ENCODE measurements around the gene GALNT17.
"Not testable (repeated sequence)": the region's sequence is repeated elsewhere in the genome, so short reads cannot be mapped to it uniquely, and the experiment has no call there.

GALNT17 gene

GRCh38 chr7:71710442-71710841 lies 578.5 kb downstream of the GALNT17 start:
- no peak for DNase-seq

DNA sequence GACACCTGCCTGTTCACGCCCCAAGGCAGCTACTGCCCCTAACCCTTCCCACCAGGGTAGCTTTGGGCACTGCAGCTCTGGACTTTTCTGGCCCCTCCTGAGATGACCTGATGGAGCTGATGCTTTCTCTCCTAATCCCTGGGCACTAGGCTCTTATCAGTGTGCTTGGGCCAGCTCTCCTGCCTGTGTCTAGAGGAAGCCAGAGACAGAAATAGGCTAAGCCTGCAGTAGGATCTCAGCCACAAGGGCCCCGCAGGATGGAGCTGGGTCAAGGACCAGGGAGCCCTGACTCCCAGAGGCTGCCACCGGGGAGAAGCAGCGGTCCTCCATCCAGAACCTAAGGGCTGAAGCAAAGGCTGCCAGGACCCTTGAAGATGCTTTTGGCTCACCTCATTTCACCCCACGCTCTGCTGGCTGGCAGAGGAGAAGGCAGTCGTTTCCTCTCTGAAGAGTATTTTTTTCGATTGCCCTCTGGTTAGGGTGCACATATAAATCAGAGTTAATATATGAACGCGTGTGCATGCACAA lies 580.8 kb downstream of the GALNT17 start:
- DNase-seq, result no peak

DNA sequence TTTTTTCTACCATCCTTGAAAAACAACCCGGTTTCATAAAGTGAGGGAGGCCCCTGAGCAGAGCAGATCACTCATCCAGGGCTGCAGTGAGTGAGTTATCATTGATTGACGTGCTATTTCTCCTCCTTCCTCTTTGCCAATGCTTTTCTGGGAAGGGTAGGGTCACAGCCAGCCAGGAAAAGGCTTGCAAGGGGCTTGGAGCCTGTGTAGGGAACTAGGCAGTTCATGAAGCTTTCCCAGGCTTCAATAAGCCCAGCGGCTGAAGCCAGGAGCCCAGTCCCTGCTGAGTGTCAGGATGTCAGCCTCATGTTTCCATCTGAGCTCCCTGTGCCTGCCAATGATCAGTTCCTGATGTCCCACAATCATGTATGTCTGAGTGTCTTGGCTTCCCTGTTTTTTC lies 584.7 kb downstream of the GALNT17 start:
- DNase-seq, result no peak

- no peak for DNase-seq
Measured at GRCh38 chr7:71718563-71718962, 586.6 kb downstream of the GALNT17 start.

- no peak for DNase-seq
Measured at GRCh38 chr7:71721742-71722141, 589.8 kb downstream of the GALNT17 start.

GRCh38 chr7:71723859-71724258 lies 591.9 kb downstream of the GALNT17 start:
- no peak for DNase-seq

DNA sequence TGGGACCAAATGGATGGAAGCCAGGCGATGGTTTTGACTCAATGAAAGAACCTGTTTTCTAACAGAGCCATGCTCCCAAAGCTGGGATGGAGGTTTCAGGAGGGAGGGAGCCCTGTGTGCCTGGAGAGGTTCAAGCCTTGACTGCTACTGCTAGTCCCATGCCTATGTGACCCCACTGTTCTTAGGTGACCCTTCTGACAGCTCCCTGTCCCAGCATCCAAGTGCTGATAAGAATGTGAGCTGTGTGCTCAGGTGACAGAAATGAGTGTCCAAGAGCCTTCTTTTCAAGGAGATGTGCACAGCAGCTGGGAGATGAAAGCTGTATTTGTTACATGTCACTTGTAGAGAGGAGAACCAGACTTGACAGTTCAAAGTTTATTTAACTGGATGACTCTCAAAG lies 595.4 kb downstream of the GALNT17 start:
- DNase-seq, result no peak

DNA sequence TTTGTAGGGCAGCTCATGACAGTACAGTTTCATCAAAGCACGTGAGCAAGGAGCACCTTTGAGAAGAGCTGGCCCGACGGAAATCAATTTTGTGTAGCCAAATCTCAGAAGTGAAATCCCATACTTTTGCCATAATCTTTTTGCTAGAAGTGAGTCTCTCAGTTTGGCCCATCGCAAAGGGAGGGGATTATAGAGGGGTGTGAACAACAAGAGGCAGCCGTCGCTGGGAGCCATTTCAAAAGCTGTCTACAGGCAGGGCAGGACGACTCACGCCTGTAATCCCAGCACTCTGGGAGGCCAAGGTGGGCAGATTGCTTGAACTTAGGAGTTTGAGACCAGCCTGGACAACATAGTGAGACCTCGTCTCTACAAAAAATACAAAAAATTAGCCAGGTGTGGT lies 599.8 kb downstream of the GALNT17 start:
- no peak for DNase-seq

DNA sequence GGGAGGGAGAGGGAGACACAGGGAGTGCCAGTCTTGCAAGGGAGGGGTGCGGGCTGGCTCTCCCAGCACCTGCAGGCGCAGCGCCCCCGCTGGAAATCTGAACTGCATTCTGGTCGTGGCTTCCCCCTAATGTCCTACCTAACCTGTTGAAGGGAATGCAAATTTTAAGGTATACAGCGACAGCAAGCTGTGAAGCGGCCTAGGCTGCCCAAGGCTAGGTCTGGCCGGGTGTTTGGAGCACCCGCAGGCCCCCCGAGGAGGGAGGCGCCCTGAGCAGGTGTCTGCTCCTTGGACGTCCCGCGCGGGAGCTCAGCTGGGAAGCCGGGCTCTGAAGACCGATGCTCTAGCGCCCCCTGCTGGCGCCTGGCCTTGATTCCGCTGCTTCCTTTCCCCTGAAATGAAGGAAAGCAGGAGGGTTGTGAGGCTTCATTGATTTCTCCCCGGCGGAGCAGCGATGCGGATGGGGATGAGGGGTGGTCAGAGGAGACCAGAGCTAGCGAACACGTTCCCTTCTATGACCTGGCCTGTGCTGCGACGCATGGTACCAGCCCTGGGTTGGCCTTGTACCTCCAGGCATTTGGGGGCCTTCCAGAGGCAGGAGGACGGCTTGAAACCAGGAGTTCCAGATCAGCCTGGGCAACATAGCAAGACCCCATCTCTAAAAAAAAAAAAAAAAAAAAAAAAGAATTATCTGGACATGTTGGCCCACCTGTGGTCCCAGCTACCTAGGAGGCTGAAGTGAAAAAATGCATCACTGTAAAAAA lies 601.3 kb downstream of the GALNT17 start:
- peak; percentile 58 for DNase-seq

DNA sequence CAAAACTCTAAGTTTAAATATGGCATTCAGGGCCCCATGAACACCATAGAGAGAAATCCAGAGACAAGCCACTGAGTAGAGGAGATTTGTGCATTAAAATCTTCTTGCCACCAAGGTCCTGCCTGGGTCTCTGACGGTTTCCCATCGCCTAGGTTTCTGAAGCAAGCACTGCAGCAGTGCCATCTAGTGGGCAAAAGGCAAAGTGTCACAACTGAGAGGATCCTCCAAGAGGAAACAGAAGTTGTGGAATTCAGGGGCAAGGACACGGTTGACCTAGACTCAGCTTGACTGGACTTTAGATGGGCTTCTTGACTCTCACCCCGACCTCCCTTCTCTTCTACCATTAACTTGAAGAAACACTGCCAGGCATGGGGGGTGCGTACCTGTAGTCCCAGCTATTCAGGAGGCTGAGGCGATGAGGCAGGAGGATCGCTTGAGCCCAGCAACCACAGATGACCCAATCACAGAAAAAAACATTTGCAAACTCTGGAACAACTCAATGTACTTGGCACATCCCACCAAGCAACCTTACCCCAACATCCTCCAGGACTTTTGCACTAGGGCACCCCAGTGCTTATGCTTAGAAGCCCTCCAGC lies 604.1 kb downstream of the GALNT17 start:
- peak; percentile 6 for DNase-seq

- DNase-seq, result not testable (repeated sequence)
Measured at GRCh38 chr7:71737931-71738540, 606.1 kb downstream of the GALNT17 start.

DNA sequence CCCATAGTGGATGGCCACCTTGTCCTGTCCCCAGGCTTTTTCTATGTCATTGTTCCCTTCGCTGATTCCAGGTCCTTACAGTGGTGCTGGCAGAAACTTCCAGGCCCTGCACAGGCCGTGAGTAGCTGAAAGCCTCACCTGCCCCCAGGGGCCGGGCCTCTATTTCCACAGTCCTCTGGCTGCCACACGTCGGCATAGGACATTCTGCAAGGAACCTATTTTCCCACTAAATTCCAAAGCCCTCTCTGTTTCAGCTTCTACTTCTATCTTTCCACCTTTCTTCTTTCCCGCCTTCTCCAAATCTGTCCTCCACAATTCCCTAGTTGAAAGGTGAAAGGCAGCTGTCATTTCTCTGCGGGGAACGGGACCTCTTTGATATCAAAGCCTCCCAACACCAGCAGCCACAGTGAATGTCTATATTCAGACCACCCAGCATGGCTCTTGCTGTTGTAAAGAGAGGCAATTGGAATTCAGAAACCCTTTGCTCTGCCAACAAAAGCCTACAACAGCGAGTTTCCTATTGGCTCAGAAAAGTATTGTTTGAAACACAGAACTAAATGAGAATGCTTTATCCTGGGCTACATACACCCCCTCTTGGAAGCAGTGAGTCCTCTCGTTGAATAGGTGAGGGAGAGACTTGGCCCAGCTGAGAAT lies 607.7 kb downstream of the GALNT17 start:
- no peak for DNase-seq

- no peak for DNase-seq
Measured at GRCh38 chr7:71740174-71740560, 608.2 kb downstream of the GALNT17 start.

- DNase-seq, result no peak
Measured at GRCh38 chr7:71746006-71746405, 614.1 kb downstream of the GALNT17 start.

GRCh38 chr7:71750290-71750689 lies 618.3 kb downstream of the GALNT17 start:
- no peak for DNase-seq

DNA sequence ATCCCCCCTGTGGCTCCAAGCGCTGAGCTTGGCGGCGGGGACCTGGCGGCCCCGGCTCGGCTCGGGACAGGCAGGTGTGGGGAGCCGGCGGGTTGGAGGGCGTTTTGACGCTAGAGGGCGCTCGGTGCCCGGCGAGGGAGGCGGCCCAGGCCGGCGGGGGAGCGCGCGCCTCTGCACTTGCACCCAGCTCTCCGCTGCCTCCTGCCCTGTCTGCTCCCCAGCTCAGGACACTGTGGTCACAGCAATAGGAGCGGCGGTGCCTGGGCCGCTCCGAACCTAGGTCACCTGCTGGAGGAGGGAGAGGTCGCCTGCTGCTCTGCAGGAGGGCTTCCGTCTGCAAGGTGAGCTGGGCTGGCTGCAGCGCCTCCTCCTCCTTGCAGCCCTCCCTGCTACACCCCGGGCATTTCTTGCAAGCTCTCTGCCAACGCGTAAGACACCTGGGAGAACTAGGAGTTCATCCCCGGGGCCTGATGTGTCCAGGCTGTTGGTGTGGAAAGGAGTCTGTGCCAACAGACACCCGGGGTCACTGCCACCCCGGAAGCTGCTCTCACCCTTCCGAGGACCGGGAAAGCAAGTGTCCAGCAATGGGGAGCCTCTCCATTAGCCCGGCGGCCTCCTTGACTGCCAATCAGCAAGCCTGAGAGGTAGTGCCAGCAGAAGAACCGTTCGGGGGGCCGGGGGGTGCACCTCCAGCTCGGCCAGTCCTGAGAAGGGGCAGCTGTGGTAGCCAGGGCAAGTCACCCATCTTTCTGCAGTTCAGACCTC lies 620.4 kb downstream of the GALNT17 start:
- peak; percentile 5 for DNase-seq

DNA sequence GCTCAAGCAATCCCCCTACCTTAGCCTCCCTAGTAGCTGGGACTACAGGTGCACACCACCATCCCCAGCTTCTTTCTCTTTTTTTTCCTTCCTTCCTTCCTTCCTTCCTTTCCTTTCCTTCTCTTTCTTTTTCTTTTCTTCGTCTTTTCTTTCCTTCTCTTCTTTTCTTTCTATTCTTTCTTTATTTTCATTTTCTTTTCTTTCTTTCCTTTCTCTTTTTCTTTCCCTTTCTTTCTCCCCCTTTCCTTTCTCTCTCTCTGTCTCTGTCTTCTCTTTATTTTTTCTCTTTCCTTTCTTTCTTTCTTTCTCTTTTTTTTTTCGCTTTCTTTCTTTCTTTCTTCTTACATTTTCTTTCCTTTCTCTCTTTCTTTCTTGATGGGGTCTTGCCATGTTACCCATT lies 621.3 kb downstream of the GALNT17 start:
- no peak for DNase-seq

DNA sequence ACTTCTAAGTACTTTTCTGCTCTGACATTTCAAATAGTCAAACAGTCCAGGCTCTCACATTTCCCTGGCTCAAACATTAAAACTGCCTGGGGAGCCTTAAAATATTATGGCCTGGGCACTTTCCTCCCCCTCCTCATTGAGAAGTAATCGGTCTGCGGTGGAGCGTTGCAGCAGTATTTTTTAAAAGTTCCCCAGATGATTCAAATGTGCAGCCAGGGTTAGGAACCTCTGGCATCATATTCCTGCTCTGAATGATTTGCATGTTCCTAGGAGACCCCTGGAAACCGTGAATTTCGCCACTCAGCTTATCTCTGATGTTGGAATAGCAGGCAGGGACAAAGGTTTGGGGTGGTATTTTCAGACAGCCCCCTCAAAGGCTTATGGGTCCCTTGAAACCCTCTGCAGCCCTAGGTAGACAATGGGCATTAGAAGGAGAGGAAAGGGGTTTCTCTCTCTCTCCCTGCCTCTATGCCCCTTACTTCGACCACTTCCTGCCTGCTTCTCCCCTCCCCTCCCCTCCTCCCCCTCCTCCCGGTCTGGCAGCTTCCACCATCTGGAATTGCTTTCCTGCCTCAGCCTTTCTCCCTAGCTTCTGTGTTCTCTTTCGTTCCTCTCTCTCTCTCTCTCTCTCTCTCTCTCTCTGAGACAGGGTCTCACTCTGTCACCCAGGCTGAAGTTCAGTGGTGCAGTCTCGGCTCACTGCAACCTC lies 622.2 kb downstream of the GALNT17 start:
- DNase-seq, result no peak

DNA sequence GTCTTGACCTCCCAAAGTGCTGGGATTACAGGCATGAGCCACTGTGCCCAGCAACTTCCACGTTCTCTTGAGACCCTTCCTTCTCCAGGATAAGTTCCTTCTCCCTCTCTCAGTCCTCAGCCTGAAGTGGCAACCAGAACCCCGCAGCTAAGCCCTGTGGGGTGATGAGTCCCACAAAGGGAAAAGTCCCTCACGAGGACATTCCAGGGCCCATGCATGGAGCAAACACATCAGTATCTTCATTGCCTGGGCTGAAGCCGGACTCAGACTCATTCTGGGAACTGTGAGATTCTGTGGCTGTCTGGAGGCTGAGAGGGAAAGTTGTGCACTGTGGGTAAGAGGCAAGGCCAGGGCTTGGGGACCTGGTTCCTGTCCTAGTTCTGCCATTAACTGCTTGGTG lies 622.9 kb downstream of the GALNT17 start:
- DNase-seq, result no peak

DNA sequence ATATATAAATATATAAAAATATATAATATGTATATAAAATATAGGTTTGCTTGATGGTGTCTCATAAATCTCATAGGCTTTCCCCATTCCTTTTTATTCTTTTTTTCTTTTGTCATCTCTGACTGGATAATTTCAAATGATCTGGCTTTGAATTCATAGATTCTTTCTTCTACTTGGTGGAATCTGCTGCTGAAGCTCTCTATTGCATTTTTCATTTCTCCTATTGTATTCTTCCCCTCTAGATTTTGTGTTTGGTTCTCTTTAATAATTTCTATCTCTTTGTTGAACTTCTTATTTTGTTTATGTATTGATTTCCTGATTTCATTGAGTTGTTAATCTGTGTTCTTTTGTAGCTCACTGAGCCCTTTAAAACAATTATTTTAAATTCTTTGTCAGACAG lies 629.4 kb downstream of the GALNT17 start:
- DNase-seq, result no peak

All from NCI-H1436 (cell line).